ENCODE results near the gene HDGFL3.
"Not testable (repeated sequence)": the region's sequence is repeated elsewhere in the genome, so short reads cannot be mapped to it uniquely, and the experiment has no call there.

Gene HDGFL3

DNA sequence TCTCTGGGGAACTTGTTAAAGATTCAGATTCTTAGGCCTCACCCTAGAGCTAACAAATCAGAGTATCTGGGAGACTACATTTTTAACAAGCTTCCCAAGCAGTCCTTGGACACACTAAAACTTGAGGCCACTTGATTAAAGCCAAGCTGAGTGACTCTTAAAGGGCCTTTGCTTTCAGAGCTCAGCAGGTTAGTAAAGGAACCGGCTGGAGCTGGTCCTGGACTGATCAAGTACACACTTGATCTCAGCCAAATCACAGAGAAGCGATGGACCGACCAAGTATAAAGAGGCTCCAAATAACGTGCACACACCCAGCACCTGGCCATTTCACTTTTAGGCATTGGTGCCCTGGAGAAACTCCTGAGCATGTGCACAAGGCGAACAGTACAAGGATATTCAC, 113.0 kb downstream of the HDGFL3 start:
- TF ChIP-seq, protein P1, sequence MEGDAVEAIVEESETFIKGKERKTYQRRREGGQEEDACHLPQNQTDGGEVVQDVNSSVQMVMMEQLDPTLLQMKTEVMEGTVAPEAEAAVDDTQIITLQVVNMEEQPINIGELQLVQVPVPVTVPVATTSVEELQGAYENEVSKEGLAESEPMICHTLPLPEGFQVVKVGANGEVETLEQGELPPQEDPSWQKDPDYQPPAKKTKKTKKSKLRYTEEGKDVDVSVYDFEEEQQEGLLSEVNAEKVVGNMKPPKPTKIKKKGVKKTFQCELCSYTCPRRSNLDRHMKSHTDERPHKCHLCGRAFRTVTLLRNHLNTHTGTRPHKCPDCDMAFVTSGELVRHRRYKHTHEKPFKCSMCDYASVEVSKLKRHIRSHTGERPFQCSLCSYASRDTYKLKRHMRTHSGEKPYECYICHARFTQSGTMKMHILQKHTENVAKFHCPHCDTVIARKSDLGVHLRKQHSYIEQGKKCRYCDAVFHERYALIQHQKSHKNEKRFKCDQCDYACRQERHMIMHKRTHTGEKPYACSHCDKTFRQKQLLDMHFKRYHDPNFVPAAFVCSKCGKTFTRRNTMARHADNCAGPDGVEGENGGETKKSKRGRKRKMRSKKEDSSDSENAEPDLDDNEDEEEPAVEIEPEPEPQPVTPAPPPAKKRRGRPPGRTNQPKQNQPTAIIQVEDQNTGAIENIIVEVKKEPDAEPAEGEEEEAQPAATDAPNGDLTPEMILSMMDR (IDR thresholded peaks at IDR 0.05; ENCODE audit: borderline replicate concordance, insufficient read depth, low read depth, low read length), result no peak
- no peak overlapping the region for H3K4me3 ChIP-seq (ENCODE audit: low read depth, low read length)

DNA sequence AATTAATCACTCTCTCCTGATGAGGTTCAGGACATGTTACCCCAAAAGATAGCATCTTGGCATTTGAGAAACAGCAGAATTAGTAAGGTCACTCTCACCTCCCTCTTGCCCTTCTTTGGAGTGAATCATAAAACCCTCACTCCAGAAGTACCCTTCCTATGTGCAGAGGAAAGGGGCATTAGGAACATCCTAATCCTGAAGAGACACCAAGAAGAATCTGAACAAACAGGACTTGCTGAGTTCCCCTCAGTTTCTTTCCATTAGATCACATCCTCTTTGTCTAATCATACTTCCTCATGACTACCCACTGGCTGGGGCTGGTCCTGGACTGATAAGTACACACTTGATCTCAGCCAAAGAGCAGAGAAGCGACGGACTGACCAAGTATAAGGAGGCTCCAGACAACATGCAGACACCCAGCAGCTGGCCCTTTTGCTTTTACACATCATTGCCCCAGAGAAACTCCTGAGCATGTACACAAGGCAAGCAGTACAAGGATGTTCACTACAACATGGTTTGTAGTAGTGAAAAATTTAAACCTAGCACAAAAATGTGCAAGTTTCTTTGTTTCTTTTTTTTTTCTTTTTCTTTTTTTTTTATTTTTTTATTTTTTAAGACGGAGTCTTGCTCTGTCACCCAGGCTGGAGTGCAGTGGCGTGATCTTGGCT, 115.2 kb downstream of the HDGFL3 start:
- TF ChIP-seq, protein P1 (IDR thresholded peaks at IDR 0.05; ENCODE audit: borderline replicate concordance, insufficient read depth, low read depth, low read length), result no peak
- no peak overlapping the region for H3K4me3 ChIP-seq (ENCODE audit: low read depth, low read length)

DNA sequence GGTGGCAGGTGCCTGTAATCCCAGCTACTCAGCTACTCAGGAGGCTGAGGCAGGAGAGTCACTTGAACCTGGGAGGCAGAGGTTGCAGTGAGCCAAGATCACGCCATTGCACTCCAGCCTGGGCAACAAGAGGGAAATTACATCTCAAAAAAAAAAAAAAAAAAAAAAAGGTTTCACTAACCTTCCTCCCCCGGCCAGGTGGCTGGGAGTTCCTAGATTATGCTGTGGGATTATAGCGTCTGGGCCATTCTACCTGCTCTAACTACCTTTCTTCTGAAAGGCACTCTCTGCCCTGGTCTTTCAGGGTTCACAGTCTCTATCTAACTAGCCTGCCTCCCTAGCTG, 115.7 kb downstream of the HDGFL3 start:
- not testable (repeated sequence) for H3K4me3 ChIP-seq (ENCODE audit: low read depth, low read length)

DNA sequence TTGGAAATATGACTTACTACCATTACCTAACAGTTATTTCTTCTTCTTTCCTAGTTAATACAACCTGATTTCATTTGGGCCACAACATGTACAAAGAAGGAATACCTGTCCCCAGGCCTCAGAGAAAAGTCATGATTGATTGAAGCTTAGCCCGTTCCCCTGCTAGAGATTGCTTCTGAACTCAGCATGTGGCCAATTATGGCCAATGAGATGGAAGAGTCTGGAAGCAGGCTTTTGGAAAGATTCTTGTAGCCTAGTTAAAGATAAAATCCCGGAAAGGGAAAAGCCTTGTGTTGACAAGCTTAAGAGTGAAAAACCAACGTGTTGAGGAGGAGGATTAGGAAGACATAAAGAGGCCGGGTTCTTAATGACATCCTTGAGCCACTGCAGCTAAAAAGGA, 117.2 kb downstream of the HDGFL3 start:
- H3K4me3 ChIP-seq (ENCODE audit: low read depth, low read length), result no peak overlapping the region
- TF ChIP-seq, protein P1 (IDR thresholded peaks at IDR 0.05; ENCODE audit: borderline replicate concordance, insufficient read depth, low read depth, low read length), result no peak

DNA sequence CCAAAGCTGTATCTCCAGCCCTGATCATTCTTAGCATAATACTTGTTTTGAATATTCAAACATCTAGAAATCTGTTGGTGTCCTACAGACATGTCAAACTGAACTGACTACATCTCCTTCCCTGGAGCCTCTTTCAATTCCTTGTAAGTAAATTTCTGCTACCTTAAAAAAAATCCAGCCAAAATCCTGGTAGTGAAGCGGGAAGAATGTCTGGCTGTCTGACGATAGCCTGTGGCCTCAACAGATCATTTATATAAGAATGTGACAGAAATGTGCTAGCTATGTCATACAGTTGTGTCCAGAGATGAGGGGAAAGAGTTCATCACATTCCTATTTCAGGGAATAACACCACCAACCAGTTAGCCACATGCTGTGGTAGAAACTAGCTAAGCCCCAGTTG, 118.7 kb downstream of the HDGFL3 start:
- TF ChIP-seq, protein P1 (IDR thresholded peaks at IDR 0.05; ENCODE audit: borderline replicate concordance, insufficient read depth, low read depth, low read length), result no peak
- H3K4me3 ChIP-seq (ENCODE audit: low read depth, low read length), result no peak overlapping the region

- no peak overlapping the region for H3K4me3 ChIP-seq (ENCODE audit: low read depth, low read length)
- TF ChIP-seq, protein P1 (IDR thresholded peaks at IDR 0.05; ENCODE audit: borderline replicate concordance, insufficient read depth, low read depth, low read length), result no peak
These were observed 120.0 kb downstream of the HDGFL3 start for GRCh38 chr15:83087576-83087975.

DNA sequence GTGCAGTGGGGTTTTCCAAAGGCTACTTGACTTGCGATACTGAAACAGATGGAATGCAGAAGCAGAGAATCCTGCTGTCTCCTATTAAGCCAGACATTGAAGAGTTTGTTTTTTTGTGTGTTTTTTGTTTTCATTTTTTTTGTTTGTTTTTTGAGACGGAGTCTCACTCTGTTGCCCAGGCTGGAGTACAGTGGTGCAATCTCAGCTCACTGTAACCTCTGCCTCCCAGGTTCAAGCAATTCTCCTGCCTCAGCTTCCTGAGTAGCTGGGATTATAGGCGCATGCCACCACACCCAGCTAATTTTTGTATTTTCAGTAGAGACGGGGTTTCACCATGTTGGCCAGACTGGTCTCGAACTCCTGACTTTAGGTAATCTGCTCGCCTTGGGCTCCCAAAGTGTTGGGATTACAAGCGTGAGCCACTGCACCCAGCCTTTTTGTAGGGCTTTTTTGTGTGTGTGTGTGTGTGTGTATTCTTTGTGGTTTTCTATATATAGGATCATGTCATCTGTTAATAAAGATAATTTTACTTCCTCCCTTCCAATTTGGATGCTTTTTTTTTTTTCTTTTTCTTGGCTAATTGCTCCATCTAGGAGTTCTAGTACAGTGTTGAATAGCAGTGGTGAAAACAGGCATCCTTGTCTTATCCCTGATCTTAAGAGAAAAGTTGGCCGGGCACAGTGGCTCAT, 121.6 kb downstream of the HDGFL3 start:
- H3K4me3 ChIP-seq (ENCODE audit: low read depth, low read length), result not testable (repeated sequence)

GRCh38 chr15:83085461-83085860, 122.2 kb downstream of the HDGFL3 start:
- not testable (repeated sequence) for H3K4me3 ChIP-seq (ENCODE audit: low read depth, low read length)

Measured in GM12875 (cell line).